GM13977 (cell line): ENCODE data around the gene CNTN5.

Experiments used
- DNase-seq: peaks from one replicate; pipeline ENCODE4 v3.0.0; 2012; ENCODE audit warnings: low spot score
- in situ Hi-C: fragments of 300-500 bp; cut with MboI; formaldehyde crosslinking; loops from one replicate; pipeline ENCODE4 v1.12.0; 2022; ENCODE audit warnings: low sequenced_read_pairs, low pct_unique_long_range_greater_than_20kb, mixed read lengths, inconsistent platforms; ENCODE audit not compliant: unreplicated experiment
- TF ChIP-seq, protein P1 (sequence below): IDR thresholded peaks from 2 replicates; pipeline ENCODE4 v1.5.1; 2012; ENCODE audit warnings: mild to moderate bottlenecking, control low read depth; ENCODE audit not compliant: insufficient read depth; ENCODE audit errors: extremely low read depth, missing control alignments

The CNTN5 gene

GRCh38 chr11:99568808-99569207 lies 548.1 kb downstream of the CNTN5 start:
- DNase-seq, result no peak
- in situ Hi-C loops, result no loop called here
- TF ChIP-seq, protein P1, sequence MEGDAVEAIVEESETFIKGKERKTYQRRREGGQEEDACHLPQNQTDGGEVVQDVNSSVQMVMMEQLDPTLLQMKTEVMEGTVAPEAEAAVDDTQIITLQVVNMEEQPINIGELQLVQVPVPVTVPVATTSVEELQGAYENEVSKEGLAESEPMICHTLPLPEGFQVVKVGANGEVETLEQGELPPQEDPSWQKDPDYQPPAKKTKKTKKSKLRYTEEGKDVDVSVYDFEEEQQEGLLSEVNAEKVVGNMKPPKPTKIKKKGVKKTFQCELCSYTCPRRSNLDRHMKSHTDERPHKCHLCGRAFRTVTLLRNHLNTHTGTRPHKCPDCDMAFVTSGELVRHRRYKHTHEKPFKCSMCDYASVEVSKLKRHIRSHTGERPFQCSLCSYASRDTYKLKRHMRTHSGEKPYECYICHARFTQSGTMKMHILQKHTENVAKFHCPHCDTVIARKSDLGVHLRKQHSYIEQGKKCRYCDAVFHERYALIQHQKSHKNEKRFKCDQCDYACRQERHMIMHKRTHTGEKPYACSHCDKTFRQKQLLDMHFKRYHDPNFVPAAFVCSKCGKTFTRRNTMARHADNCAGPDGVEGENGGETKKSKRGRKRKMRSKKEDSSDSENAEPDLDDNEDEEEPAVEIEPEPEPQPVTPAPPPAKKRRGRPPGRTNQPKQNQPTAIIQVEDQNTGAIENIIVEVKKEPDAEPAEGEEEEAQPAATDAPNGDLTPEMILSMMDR, result no peak

DNA sequence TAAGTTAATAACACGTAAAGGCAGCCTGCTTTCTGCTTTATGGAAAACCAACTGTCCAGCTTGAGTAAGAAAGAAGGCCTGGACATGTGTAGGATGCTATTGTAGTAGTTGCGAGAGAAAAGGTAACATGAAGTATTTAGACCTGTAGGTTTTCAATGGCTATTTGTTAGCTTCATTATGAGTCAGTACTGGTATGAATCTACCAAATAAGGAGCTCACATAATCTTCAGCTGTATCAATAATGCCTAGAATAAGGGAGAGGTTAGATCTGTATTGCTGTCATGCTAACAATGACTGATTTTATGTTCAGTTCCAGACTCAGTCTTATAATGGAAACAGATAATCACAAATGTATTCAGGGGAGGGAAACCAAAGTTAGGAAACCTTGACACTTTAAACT lies 550.3 kb downstream of the CNTN5 start:
- in situ Hi-C loops, result no loop called here
- DNase-seq, result no peak
- TF ChIP-seq, protein P1, result no peak

GRCh38 chr11:99584830-99585229 lies 564.1 kb downstream of the CNTN5 start:
- DNase-seq, result no peak
- TF ChIP-seq, protein P1, result no peak
- in situ Hi-C loops, result no loop called here

- DNase-seq, result no peak
- in situ Hi-C loops, result no loop called here
- TF ChIP-seq, protein P1, result no peak
Observed at GRCh38 chr11:99585606-99586005, 564.9 kb downstream of the CNTN5 start.

- no peak for DNase-seq
- in situ Hi-C loops, result no loop called here
- TF ChIP-seq, protein P1, result no peak
Observed at GRCh38 chr11:99589771-99590170, 569.0 kb downstream of the CNTN5 start.

- TF ChIP-seq, protein P1, result no peak
- DNase-seq, result no peak
- in situ Hi-C loops, result no loop called here
Observed at GRCh38 chr11:99592266-99592665, 571.5 kb downstream of the CNTN5 start.

DNA sequence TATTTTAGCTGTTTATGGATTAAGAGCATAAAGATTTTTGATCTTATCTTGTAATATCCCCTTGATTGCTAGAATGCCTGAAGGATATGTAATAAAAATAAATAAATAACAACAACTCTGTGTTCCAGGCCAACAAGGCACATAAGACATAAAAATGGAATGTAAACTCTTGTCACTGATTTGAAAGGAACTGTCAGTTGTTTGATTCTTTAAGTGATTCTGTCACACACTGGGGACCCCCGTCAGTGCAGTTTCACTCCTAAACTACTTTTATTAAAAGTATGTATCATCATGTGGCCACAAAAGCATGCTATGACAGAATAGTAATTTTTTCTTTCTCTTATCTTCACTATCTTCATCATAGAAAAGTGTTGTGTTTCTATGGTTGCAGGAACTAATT lies 572.4 kb downstream of the CNTN5 start:
- no peak for DNase-seq
- TF ChIP-seq, protein P1, result no peak
- in situ Hi-C loops, result no loop called here
